ENCODE data around the gene STBD1. TPM values are rescaled to one million over a fixed set of nuclear protein-coding genes. Genes with fewer than 3 reads are reported as not detected.

Gene STBD1
- total and polyA plus RNA-seq, 4 donors: 10.3 to 42.5 (median 30.3) TPM

DNA sequence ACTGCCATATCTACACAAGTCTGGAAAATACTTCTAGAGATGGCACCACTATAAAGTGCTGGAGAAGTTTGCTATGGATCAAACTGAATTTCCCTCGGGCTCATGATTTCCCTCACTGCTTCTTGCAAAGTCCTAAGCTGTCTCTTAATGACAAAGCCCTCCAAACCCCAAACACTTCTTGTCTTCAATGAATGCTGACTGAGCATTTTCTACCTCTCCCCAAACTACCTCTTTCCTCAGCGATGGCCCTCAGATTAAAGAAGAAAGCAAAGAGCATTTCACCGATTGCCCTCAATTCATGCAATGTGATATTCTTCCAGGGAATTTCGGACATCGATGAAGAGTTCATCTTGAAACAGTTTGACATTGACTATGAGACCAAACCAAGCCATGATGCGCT lies 35.3 kb upstream of the STBD1 start:
- Histone ChIP-seq H3K9me3 (ENCODE audit: control insufficient read depth in 4 of 4, low read length in 3 of 4) (no peaks in the 10 kb centered on the region), H3K27me3 (ENCODE audit: control insufficient read depth in 4 of 4, insufficient read depth in 4 of 4, low read length in 3 of 4) (no peaks in the 10 kb centered on the region), H3K27ac (ENCODE audit: low read depth in 1 of 2, low read length in 2 of 2) (no peak overlapping the region), H3K36me3 (ENCODE audit: control insufficient read depth in 4 of 4, insufficient read depth in 3 of 4, low read depth in 1 of 4, low read length in 3 of 4) (no peaks in the 10 kb centered on the region), H3K9ac (ENCODE audit: low read depth in 1 of 2, low read length in 2 of 2) (no peak overlapping the region), H3K4me3 (ENCODE audit: low read depth in 1 of 3, low read length in 3 of 3) (no peak overlapping the region), H3K4me1 (ENCODE audit: control insufficient read depth in 4 of 4, insufficient read depth in 4 of 4, low read length in 3 of 4) (peaks cover 0 to 48% (median 15%) of the 10 kb centered on the region in 4 donors)
- DNase-seq (ENCODE audit: low spot score): no peak
- WGBS: 96% methylated on average over 6 of the region's 6 CpGs
- TF ChIP-seq RXRA (IDR thresholded peaks at IDR 0.05) (no peak), YY1 (IDR thresholded peaks at IDR 0.05) (no peak), FOXA2 (IDR thresholded peaks at IDR 0.05) (no peak), FOXA1 (IDR thresholded peaks at IDR 0.05) (no peak), HNF4A (conservative IDR thresholded peaks at IDR 0.05) (no peak), HNF4G (IDR thresholded peaks at IDR 0.05) (no peak), EGR1 (IDR thresholded peaks at IDR 0.05; ENCODE audit: low read depth in 2 of 2) (no peak), TAF1 (conservative IDR thresholded peaks at IDR 0.05) (no peak), GABPA (IDR thresholded peaks at IDR 0.05 in 1 of 2, conservative IDR thresholded peaks at IDR 0.05 in 1 of 2) (no peak), SP1 (IDR thresholded peaks at IDR 0.05) (no peak), RAD21 (IDR thresholded peaks at IDR 0.05) (no peak)
- TF ChIP-seq, protein P1, sequence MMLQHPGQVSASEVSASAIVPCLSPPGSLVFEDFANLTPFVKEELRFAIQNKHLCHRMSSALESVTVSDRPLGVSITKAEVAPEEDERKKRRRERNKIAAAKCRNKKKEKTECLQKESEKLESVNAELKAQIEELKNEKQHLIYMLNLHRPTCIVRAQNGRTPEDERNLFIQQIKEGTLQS (IDR thresholded peaks at IDR 0.05): no peak
- TF ChIP-seq, protein P2, sequence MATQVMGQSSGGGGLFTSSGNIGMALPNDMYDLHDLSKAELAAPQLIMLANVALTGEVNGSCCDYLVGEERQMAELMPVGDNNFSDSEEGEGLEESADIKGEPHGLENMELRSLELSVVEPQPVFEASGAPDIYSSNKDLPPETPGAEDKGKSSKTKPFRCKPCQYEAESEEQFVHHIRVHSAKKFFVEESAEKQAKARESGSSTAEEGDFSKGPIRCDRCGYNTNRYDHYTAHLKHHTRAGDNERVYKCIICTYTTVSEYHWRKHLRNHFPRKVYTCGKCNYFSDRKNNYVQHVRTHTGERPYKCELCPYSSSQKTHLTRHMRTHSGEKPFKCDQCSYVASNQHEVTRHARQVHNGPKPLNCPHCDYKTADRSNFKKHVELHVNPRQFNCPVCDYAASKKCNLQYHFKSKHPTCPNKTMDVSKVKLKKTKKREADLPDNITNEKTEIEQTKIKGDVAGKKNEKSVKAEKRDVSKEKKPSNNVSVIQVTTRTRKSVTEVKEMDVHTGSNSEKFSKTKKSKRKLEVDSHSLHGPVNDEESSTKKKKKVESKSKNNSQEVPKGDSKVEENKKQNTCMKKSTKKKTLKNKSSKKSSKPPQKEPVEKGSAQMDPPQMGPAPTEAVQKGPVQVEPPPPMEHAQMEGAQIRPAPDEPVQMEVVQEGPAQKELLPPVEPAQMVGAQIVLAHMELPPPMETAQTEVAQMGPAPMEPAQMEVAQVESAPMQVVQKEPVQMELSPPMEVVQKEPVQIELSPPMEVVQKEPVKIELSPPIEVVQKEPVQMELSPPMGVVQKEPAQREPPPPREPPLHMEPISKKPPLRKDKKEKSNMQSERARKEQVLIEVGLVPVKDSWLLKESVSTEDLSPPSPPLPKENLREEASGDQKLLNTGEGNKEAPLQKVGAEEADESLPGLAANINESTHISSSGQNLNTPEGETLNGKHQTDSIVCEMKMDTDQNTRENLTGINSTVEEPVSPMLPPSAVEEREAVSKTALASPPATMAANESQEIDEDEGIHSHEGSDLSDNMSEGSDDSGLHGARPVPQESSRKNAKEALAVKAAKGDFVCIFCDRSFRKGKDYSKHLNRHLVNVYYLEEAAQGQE (IDR thresholded peaks at IDR 0.05): no peak
- TF ChIP-seq, protein P3, sequence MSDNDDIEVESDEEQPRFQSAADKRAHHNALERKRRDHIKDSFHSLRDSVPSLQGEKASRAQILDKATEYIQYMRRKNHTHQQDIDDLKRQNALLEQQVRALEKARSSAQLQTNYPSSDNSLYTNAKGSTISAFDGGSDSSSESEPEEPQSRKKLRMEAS (IDR thresholded peaks at IDR 0.05): no peak
- TF ChIP-seq, protein P4, sequence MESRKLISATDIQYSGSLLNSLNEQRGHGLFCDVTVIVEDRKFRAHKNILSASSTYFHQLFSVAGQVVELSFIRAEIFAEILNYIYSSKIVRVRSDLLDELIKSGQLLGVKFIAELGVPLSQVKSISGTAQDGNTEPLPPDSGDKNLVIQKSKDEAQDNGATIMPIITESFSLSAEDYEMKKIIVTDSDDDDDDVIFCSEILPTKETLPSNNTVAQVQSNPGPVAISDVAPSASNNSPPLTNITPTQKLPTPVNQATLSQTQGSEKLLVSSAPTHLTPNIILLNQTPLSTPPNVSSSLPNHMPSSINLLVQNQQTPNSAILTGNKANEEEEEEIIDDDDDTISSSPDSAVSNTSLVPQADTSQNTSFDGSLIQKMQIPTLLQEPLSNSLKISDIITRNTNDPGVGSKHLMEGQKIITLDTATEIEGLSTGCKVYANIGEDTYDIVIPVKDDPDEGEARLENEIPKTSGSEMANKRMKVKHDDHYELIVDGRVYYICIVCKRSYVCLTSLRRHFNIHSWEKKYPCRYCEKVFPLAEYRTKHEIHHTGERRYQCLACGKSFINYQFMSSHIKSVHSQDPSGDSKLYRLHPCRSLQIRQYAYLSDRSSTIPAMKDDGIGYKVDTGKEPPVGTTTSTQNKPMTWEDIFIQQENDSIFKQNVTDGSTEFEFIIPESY (IDR thresholded peaks at IDR 0.05): no peak

DNA sequence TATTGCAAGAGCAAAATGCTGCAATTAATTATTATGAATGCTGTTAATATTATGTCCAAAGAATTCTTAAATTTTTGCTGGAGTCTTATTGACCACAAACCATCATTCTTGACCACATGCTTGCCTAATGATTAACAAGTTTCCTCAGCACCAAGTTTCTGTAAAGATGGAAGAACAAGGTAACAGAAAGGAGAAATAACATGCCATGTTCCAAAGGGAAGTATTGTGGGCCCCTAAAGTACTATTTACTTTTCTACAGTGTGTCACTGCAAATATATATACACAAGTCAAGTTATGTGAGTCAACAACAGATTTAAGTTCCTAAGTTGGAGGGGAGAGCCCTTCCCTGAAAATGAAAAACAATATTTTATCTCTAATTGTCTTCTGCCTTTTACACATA lies 34.5 kb upstream of the STBD1 start:
- TF ChIP-seq, protein P2 (IDR thresholded peaks at IDR 0.05): no peak
- no peak for TF ChIP-seq RXRA (IDR thresholded peaks at IDR 0.05)
- TF ChIP-seq, protein P3 (IDR thresholded peaks at IDR 0.05): no peak
- no peak for TF ChIP-seq FOXA2 (IDR thresholded peaks at IDR 0.05)
- no peak for TF ChIP-seq HNF4A (conservative IDR thresholded peaks at IDR 0.05)
- TF ChIP-seq, protein P1 (IDR thresholded peaks at IDR 0.05): no peak
- no peak for TF ChIP-seq NR2F2 (IDR thresholded peaks at IDR 0.05)
- no peak for TF ChIP-seq HNF4G (IDR thresholded peaks at IDR 0.05)
- no peak for TF ChIP-seq JUND (IDR thresholded peaks at IDR 0.05)
- Histone ChIP-seq H3K36me3 (ENCODE audit: control insufficient read depth in 4 of 4, insufficient read depth in 3 of 4, low read depth in 1 of 4, low read length in 3 of 4) (no peaks in the 10 kb centered on the region), H3K27ac (ENCODE audit: low read depth in 1 of 2, low read length in 2 of 2) (peak overlapping the region; percentile 45 to 66), H3K4me1 (ENCODE audit: control insufficient read depth in 4 of 4, insufficient read depth in 4 of 4, low read length in 3 of 4) (peaks cover 2 to 52% (median 22%) of the 10 kb centered on the region in 4 donors), H3K9ac (ENCODE audit: low read depth in 1 of 2, low read length in 2 of 2) (no peak overlapping the region), H3K27me3 (ENCODE audit: control insufficient read depth in 4 of 4, insufficient read depth in 4 of 4, low read length in 3 of 4) (no peaks in the 10 kb centered on the region), H3K4me3 (ENCODE audit: low read depth in 1 of 3, low read length in 3 of 3) (no peak overlapping the region), H3K9me3 (ENCODE audit: control insufficient read depth in 4 of 4, low read length in 3 of 4) (no peaks in the 10 kb centered on the region)
- DNase-seq (ENCODE audit: low spot score): no peak

Data from liver (tissue), 9 donors.